Neutrophil (primary cell): ENCODE measurements around the gene REPS2.

Source experiments
- H3K27ac ChIP-seq: fragments of 200-600 bp; sonication (generic); 2 replicates; pipeline ENCODE4 v1.5.1; 2016; ENCODE audit warnings: mild to moderate bottlenecking, moderate library complexity
- H3K27me3 ChIP-seq: fragments of 200-600 bp; sonication (generic); 2 replicates; pipeline ENCODE4 v1.6.0; 2016; ENCODE audit warnings: mild to moderate bottlenecking
- H3K36me3 ChIP-seq: fragments of 200-600 bp; sonication (generic); 2 replicates; pipeline ENCODE4 v1.5.1; 2017
- H3K4me1 ChIP-seq, 2 experiments: fragments of 200-600 bp in 1 of 2; sonication (generic) in 1 of 2; 1 replicate in 1 of 2; 2 replicates in 1 of 2; pipeline versions ENCODE4 v1.5.1 to v1.6.1; 2013 to 2016; ENCODE audit warnings: low read depth in 1 of 2, low read length in 1 of 2, mild to moderate bottlenecking in 1 of 2, moderate library complexity in 1 of 2; ENCODE audit not compliant: control insufficient read depth in 1 of 2, insufficient read depth in 1 of 2
- H3K4me3 ChIP-seq, 2 experiments: fragments of 200-600 bp in 1 of 2; sonication (generic) in 1 of 2; 1 replicate in 1 of 2; 2 replicates in 1 of 2; pipeline ENCODE4 v1.5.1; 2013 to 2016; ENCODE audit warnings: low read depth in 1 of 2, low read length in 1 of 2, mild to moderate bottlenecking in 1 of 2, moderate library complexity in 1 of 2
- H3K9me3 ChIP-seq: fragments of 200-600 bp; sonication (generic); 2 replicates; pipeline ENCODE4 v1.5.1; 2016
- TF ChIP-seq, protein P1 (sequence below): fragments of 200-600 bp; sonication (generic); IDR thresholded peaks from 2 replicates; pipeline ENCODE4 v1.5.1; 2016; ENCODE audit warnings: antibody characterized with exemption

The REPS2 gene

GRCh38 chrX:16946361-16946964 is at the start of gene REPS2:
REPS2 (plus strand) TSS chrX:16946658; CDS start chrX:16946862, 204 bp downstream.
- Histone ChIP-seq H3K27me3 (peaks cover 18% of the 10 kb centered on the region), H3K27ac (no peak within 1 kb of the TSS), H3K36me3 (no peaks in the 10 kb centered on the region), H3K4me1 (peaks cover 3 to 7% of the 10 kb centered on the region in 2 experiments), H3K4me3 (peak within 1 kb of the TSS; percentile 62 to 64), H3K9me3 (no peaks in the 10 kb centered on the region)
- TF ChIP-seq, protein P1, sequence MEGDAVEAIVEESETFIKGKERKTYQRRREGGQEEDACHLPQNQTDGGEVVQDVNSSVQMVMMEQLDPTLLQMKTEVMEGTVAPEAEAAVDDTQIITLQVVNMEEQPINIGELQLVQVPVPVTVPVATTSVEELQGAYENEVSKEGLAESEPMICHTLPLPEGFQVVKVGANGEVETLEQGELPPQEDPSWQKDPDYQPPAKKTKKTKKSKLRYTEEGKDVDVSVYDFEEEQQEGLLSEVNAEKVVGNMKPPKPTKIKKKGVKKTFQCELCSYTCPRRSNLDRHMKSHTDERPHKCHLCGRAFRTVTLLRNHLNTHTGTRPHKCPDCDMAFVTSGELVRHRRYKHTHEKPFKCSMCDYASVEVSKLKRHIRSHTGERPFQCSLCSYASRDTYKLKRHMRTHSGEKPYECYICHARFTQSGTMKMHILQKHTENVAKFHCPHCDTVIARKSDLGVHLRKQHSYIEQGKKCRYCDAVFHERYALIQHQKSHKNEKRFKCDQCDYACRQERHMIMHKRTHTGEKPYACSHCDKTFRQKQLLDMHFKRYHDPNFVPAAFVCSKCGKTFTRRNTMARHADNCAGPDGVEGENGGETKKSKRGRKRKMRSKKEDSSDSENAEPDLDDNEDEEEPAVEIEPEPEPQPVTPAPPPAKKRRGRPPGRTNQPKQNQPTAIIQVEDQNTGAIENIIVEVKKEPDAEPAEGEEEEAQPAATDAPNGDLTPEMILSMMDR: no peak

DNA sequence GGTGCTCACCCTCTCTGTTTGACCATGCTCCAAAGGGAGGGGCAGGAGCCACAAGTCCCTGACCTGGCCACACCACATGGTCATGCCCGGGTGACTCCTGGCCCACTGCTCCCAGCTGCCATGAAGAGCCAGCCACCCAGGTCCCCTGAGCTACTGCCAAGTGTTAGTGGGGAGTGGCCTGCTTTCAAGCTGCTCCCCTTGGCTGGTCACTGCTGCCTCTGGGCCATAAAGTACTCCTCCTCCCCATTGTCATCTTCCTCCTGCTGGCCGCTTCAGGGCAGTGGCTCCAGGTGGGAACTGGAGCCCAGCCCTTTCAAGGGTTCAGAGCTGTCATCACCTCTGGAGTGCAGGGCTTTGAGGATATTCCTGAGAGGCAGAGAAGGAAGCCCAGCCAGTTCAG is 49.0 kb upstream of the REPS2 start:
- no peaks in the 10 kb centered on the region for H3K9me3 ChIP-seq
- no peaks in the 10 kb centered on the region for H3K4me1 ChIP-seq
- H3K27ac ChIP-seq: no peak overlapping the region
- TF ChIP-seq, protein P1: no peak
- no peak overlapping the region for H3K4me3 ChIP-seq
- no peaks in the 10 kb centered on the region for H3K27me3 ChIP-seq
- H3K36me3 ChIP-seq: no peaks in the 10 kb centered on the region

- no peaks in the 10 kb centered on the region for H3K36me3 ChIP-seq
- TF ChIP-seq, protein P1: no peak
- H3K4me3 ChIP-seq: no peak overlapping the region
- no peaks in the 10 kb centered on the region for H3K4me1 ChIP-seq
- H3K27ac ChIP-seq: no peak overlapping the region
- no peaks in the 10 kb centered on the region for H3K27me3 ChIP-seq
- H3K9me3 ChIP-seq: no peaks in the 10 kb centered on the region
Observed at GRCh38 chrX:16903274-16904022, 43.0 kb upstream of the REPS2 start.

DNA sequence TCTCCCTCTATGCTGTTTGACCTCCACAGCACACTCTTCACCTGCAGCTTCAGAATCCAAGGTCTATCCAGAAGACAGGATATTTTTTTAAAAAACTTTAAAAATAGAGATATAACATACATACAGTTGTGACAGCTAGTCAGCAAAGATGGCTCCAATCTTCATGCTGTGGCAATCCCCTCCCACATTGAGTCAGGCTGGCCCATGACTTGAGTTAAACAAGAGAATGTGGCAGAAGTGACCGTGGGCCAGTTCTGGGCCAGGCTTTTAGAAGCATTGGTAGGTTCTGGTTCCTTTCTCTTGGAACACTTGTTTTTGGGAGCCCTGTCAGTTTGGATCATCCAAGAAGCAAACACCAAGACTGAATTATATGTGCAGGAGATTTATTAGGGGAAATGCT is 36.1 kb upstream of the REPS2 start:
- TF ChIP-seq, protein P1: no peak

DNA sequence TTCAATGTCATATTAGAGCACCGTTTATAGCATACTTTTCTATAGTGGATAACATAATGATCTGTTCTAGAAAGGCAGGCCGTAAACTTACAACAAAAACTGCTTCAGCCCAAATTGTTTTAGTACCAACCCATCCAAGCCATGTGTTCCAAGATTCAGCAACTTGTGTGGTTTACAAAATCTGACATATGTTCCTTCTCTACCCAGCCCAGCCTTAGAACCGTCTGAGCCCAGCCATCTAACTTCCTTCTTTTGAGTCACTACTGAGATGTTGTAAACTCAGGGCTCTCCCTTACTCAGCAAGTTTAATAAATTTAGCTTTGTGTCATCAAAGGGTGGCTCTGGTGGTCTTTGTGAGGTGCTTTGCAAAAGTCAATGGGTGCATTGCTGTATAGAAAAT is 32.4 kb upstream of the REPS2 start:
- H3K36me3 ChIP-seq: no peaks in the 10 kb centered on the region
- TF ChIP-seq, protein P1: no peak

More for the DNA sequence above, 36.1 kb upstream of the REPS2 start:
- H3K4me1 ChIP-seq: peaks cover 0 to 3% of the 10 kb centered on the region in 2 experiments
- H3K4me3 ChIP-seq: no peak overlapping the region
- H3K27ac ChIP-seq: no peak overlapping the region
- no peaks in the 10 kb centered on the region for H3K9me3 ChIP-seq
- H3K36me3 ChIP-seq: no peaks in the 10 kb centered on the region
- H3K27me3 ChIP-seq: no peaks in the 10 kb centered on the region

More for the DNA sequence above, 32.4 kb upstream of the REPS2 start:
- Histone ChIP-seq H3K4me3 (no peak overlapping the region), H3K9me3 (no peaks in the 10 kb centered on the region), H3K27me3 (no peaks in the 10 kb centered on the region), H3K27ac (peak overlapping the region; percentile 43), H3K4me1 (peaks cover 0 to 3% of the 10 kb centered on the region in 2 experiments)
